ENCODE measurements around the gene WDR17. TPM values are rescaled to one million over a fixed set of nuclear protein-coding genes. Genes with fewer than 3 reads are reported as not detected.

The WDR17 gene
- total and polyA plus RNA-seq, 2 donors (not counting 1 experiment from before 2014, with no cell fraction given) = 2.1 to 7.1 TPM

- H4K20me1 ChIP-seq (ENCODE audit: control insufficient read depth, insufficient read depth, low read length, poor library complexity, severe bottlenecking) = no peaks in the 10 kb centered on the region
- ATAC-seq (ENCODE audit: low read depth) (no peak), DNase-seq (no peak)
- Mint-ChIP-seq H3K4me3 (no peak overlapping the region), H3K4me1 (no peaks in the 10 kb centered on the region), H3K27me3 (peaks cover 31% of the 10 kb centered on the region), H3K27ac (no peak overlapping the region), H3K9me3 (ENCODE audit: insufficient read depth) (peaks cover 3% of the 10 kb centered on the region)
- H3K27me3 ChIP-seq (replicated peaks in 1 of 4; ENCODE audit: control extremely low read depth in 1 of 4, control insufficient read depth in 3 of 4, insufficient read depth in 4 of 4, low read length in 3 of 4) = peaks cover 0 to 14% (median 0%) of the 10 kb centered on the region in 4 experiments
- H3K4me2 ChIP-seq (replicated peaks; ENCODE audit: low read depth, low read length, poor library complexity, severe bottlenecking) = no peak overlapping the region
- no peak for TF ChIP-seq EZH2 (IDR thresholded peaks at IDR 0.05; ENCODE audit: borderline replicate concordance, insufficient read depth, low read depth, low read length, poor library complexity, severe bottlenecking)
- no peak for TF ChIP-seq CTCF (IDR thresholded peaks at IDR 0.05)
- no peaks in the 10 kb centered on the region for H3K36me3 ChIP-seq (replicated peaks in 1 of 2; ENCODE audit: control extremely low read depth in 1 of 2, control insufficient read depth in 1 of 2, extremely low read depth in 1 of 2, insufficient read depth in 2 of 2, low read length in 1 of 2)
- no peak overlapping the region for H3K4me3 ChIP-seq (ENCODE audit: control extremely low read depth in 1 of 5, extremely low read depth in 1 of 5, insufficient read depth in 1 of 5, low read depth in 2 of 5, low read length in 4 of 5)
- intact Hi-C loops (cut with micrococcal nuclease) = no loop called here
- H3K4me1 ChIP-seq (ENCODE audit: control insufficient read depth in 2 of 2, insufficient read depth in 2 of 2, low read length in 2 of 2) = no peaks in the 10 kb centered on the region
- H3K9ac ChIP-seq (ENCODE audit: low read length) = no peak overlapping the region
- no peaks in the 10 kb centered on the region for H3K79me2 ChIP-seq (ENCODE audit: control insufficient read depth, insufficient read depth, low read length)
- H2AFZ ChIP-seq (ENCODE audit: insufficient read depth, low read depth, low read length, poor library complexity, severe bottlenecking) = no peak overlapping the region
- ChIA-PET POLR2A (no interaction called here), CTCF (interaction anchor here (0.9 to 1.5 kb wide), 2 partner anchors 11 to 299 kb away, joined by 3 to 4 read pairs; no protein-coding TSS in a partner anchor)
- peaks cover 0 to 4% (median 0%) of the 10 kb centered on the region in 3 donors for H3K9me3 ChIP-seq (ENCODE audit: control extremely low read depth in 1 of 3, control insufficient read depth in 2 of 3, insufficient read depth in 1 of 3, low read length in 2 of 3)
- H3K27ac ChIP-seq (ENCODE audit: low read length in 2 of 2) = no peak overlapping the region
Measured at GRCh38 chr4:176042195-176042594, 23.4 kb upstream of the WDR17 start.

GRCh38 chr4:176043838-176044588 lies 21.6 kb upstream of the WDR17 start:
- ChIA-PET POLR2A (no interaction called here), CTCF (no interaction called here)
- no peaks in the 10 kb centered on the region for H3K36me3 ChIP-seq (replicated peaks in 1 of 2; ENCODE audit: control extremely low read depth in 1 of 2, control insufficient read depth in 1 of 2, extremely low read depth in 1 of 2, insufficient read depth in 2 of 2, low read length in 1 of 2)
- H3K79me2 ChIP-seq (ENCODE audit: control insufficient read depth, insufficient read depth, low read length) = no peaks in the 10 kb centered on the region
- no peaks in the 10 kb centered on the region for H4K20me1 ChIP-seq (ENCODE audit: control insufficient read depth, insufficient read depth, low read length, poor library complexity, severe bottlenecking)
- ATAC-seq (ENCODE audit: low read depth) = no peak
- 74% methylated on average over 9 of the region's 9 CpGs for WGBS (ENCODE audit: insufficient coverage)
- H3K9ac ChIP-seq (ENCODE audit: low read length) = no peak overlapping the region
- no peak overlapping the region for H3K4me3 Mint-ChIP-seq
- H2AFZ ChIP-seq (ENCODE audit: insufficient read depth, low read depth, low read length, poor library complexity, severe bottlenecking) = no peak overlapping the region
- H3K9me3 ChIP-seq (ENCODE audit: control extremely low read depth in 1 of 3, control insufficient read depth in 2 of 3, insufficient read depth in 1 of 3, low read length in 2 of 3) = peaks cover 0 to 4% (median 0%) of the 10 kb centered on the region in 3 donors
- H3K27me3 Mint-ChIP-seq = peaks cover 32% of the 10 kb centered on the region
- no peak overlapping the region for H3K27ac Mint-ChIP-seq
- peaks cover 2% of the 10 kb centered on the region for H3K9me3 Mint-ChIP-seq (ENCODE audit: insufficient read depth)
- no peak for DNase-seq
- H3K4me3 ChIP-seq (ENCODE audit: control extremely low read depth in 1 of 5, extremely low read depth in 1 of 5, insufficient read depth in 1 of 5, low read depth in 2 of 5, low read length in 4 of 5) = no peak overlapping the region
- no peak overlapping the region for H3K4me2 ChIP-seq (replicated peaks; ENCODE audit: low read depth, low read length, poor library complexity, severe bottlenecking)
- TF ChIP-seq CTCF (IDR thresholded peaks at IDR 0.05) = no peak
- no peak for TF ChIP-seq EZH2 (IDR thresholded peaks at IDR 0.05; ENCODE audit: borderline replicate concordance, insufficient read depth, low read depth, low read length, poor library complexity, severe bottlenecking)
- peaks cover 0 to 14% (median 0%) of the 10 kb centered on the region in 4 experiments for H3K27me3 ChIP-seq (replicated peaks in 1 of 4; ENCODE audit: control extremely low read depth in 1 of 4, control insufficient read depth in 3 of 4, insufficient read depth in 4 of 4, low read length in 3 of 4)
- H3K4me1 ChIP-seq (ENCODE audit: control insufficient read depth in 2 of 2, insufficient read depth in 2 of 2, low read length in 2 of 2) = no peaks in the 10 kb centered on the region
- no peak overlapping the region for H3K27ac ChIP-seq (ENCODE audit: low read length in 2 of 2)
- H3K4me1 Mint-ChIP-seq = no peaks in the 10 kb centered on the region
- intact Hi-C loops (cut with micrococcal nuclease) = no loop called here

All from B cell (primary cell).